ENCODE data around the gene FBXO47. TPM values are rescaled to one million over a fixed set of nuclear protein-coding genes. Genes with fewer than 3 reads are reported as not detected.

FBXO47 gene
- total and polyA plus RNA-seq, 12 donors = not detected

DNA sequence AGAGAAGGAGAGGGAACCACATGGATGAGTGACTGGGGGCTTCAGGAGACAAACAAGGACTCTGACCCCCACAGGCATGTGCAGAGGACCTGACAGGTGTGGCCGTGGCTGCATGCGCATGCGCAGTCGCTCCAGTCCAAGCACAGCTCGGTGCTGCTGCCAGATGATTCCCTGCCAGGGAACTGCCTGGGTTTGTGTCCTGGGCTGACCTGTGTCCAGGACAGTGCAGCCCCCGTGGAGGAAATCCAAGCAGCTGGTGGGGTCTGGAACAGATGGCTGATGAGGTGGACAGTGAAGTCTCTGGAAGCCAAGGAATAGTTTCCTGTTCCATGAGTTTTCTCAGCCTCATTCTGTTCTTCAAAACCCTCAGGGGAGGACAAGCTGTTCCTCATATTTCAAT lies 70.0 kb downstream of the FBXO47 start:
- WGBS, 4 donors = 44 to 64% (median 56%) methylated on average over 1 to 6 of the region's 6 CpGs
- H3K36me3 ChIP-seq (replicated peaks in 1 of 2) = peaks cover 0 to 44% of the 10 kb centered on the region in 2 donors
- peaks cover 43 to 82% of the 10 kb centered on the region in 2 donors for H3K4me1 ChIP-seq (replicated peaks in 1 of 2)
- no peaks in the 10 kb centered on the region for H3K27me3 ChIP-seq
- H3K9me3 ChIP-seq (replicated peaks in 1 of 3) = no peaks in the 10 kb centered on the region
- no peak overlapping the region for H3K4me3 ChIP-seq
- peak overlapping the region in 3 of 5 donors; percentile 34 to 62 (median 49) for H3K27ac ChIP-seq
- no peak for TF ChIP-seq POLR2A (IDR thresholded peaks at IDR 0.05)
- TF ChIP-seq, protein P1, sequence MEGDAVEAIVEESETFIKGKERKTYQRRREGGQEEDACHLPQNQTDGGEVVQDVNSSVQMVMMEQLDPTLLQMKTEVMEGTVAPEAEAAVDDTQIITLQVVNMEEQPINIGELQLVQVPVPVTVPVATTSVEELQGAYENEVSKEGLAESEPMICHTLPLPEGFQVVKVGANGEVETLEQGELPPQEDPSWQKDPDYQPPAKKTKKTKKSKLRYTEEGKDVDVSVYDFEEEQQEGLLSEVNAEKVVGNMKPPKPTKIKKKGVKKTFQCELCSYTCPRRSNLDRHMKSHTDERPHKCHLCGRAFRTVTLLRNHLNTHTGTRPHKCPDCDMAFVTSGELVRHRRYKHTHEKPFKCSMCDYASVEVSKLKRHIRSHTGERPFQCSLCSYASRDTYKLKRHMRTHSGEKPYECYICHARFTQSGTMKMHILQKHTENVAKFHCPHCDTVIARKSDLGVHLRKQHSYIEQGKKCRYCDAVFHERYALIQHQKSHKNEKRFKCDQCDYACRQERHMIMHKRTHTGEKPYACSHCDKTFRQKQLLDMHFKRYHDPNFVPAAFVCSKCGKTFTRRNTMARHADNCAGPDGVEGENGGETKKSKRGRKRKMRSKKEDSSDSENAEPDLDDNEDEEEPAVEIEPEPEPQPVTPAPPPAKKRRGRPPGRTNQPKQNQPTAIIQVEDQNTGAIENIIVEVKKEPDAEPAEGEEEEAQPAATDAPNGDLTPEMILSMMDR (IDR thresholded peaks at IDR 0.05) = no peak
- peak in 3 of 7 donors; percentile 48 to 79 (median 49) for DNase-seq
- intact Hi-C loops (cut with DNase I) = no loop called here

DNA sequence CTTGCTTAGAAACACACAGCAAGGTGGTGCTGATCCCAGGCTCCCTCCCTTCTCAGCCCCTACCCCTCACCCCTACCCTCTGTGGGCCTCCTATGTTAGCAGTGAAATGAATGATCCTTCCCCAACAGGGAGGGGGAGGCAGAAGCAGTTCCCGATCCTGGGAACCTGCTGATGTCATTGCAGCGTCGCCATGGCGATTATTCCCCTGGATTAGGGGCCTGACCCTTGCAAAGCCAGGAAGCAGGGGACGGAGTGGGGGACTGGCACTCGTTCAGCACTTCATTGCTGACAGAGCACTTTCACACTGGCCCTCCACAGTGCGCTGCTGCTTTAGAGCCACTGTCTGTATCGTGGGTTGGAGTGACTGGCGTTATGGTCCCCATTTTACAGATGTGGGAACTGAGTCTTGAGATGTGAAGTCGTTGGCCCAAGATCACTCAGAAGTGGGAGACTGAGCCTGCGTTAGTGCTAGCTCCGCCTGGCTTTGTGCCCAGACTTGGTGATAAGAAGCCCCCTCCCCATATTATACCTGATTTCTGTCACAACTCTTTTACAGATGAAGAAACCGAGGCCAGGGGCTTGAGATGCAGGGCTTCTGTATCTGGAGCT lies 70.8 kb downstream of the FBXO47 start:
- no peak overlapping the region for H3K4me3 ChIP-seq
- peak overlapping the region in 2 of 5 donors; percentile 38 to 49 for H3K27ac ChIP-seq
- intact Hi-C loops (cut with DNase I) = no loop called here
- H3K36me3 ChIP-seq (replicated peaks in 1 of 2) = peaks cover 0 to 51% of the 10 kb centered on the region in 2 donors
- peak in 4 of 7 donors; percentile 38 to 72 (median 48) for DNase-seq
- TF ChIP-seq, protein P1 (IDR thresholded peaks at IDR 0.05) = no peak
- TF ChIP-seq POLR2A (IDR thresholded peaks at IDR 0.05) = no peak
- H3K9me3 ChIP-seq (replicated peaks in 1 of 3) = no peaks in the 10 kb centered on the region
- H3K4me1 ChIP-seq (replicated peaks in 1 of 2) = peaks cover 43 to 80% of the 10 kb centered on the region in 2 donors
- H3K27me3 ChIP-seq = no peaks in the 10 kb centered on the region
- 63 to 76% (median 67%) methylated on average over 13 of the region's 13 CpGs for WGBS, 4 donors

DNA sequence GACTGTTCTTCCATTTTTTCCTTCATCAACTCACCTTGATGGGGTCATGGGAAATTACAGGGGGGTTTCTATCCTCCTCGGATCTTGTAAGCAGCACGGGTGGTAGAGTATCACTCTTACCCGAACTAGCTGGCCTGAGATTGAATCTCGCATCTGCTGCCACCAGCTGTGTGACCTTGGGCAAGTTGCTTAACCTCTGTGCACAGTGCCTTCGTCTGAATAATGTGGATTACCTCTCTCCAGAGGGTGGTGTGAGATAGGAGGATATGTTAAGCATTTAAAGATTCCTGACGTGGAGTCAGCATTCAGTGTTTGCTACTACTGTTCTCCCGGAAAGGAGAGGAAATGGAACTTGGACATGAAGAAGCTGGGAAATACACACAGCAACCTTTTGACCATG lies 72.9 kb downstream of the FBXO47 start:
- WGBS, 4 donors = 16 to 25% (median 18%) methylated on average over 7 of the region's 7 CpGs
- no peak overlapping the region for H3K4me3 ChIP-seq
- peaks cover 0 to 64% of the 10 kb centered on the region in 2 donors for H3K36me3 ChIP-seq (replicated peaks in 1 of 2)
- peak overlapping the region in 3 of 5 donors; percentile 34 to 75 (median 57) for H3K27ac ChIP-seq
- H3K9me3 ChIP-seq (replicated peaks in 1 of 3) = no peaks in the 10 kb centered on the region
- DNase-seq = peak in 6 of 7 donors; percentile 56 to 74 (median 66)
- TF ChIP-seq, protein P1 (IDR thresholded peaks at IDR 0.05) = no peak
- no peak for TF ChIP-seq POLR2A (IDR thresholded peaks at IDR 0.05)
- H3K27me3 ChIP-seq = no peaks in the 10 kb centered on the region
- intact Hi-C loops (cut with DNase I) = no loop called here
- peaks cover 42 to 58% of the 10 kb centered on the region in 2 donors for H3K4me1 ChIP-seq (replicated peaks in 1 of 2)

DNA sequence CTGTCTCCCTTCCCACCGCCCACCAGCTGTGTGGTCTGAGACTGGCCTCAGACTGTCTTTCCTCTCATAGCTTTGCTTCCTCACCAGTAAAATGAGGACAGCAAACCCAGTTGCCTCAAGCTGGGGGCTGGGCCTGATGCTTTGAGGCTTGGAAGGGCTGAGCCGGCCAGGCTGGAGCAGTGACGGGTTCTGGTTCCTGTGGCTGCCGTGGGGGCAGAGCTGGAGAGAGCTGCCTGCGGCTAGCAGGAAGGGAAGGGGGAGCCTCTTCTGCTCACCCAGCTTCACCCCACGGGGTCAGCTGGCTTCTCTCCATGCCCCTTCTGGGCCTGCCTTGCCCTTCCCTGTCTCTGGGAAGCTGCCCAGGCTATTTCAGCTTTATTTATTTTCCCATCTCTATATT lies 73.6 kb downstream of the FBXO47 start:
- peaks cover 35 to 53% of the 10 kb centered on the region in 2 donors for H3K4me1 ChIP-seq (replicated peaks in 1 of 2)
- TF ChIP-seq, protein P1 (IDR thresholded peaks at IDR 0.05) = no peak
- TF ChIP-seq POLR2A (IDR thresholded peaks at IDR 0.05) = no peak
- intact Hi-C loops (cut with DNase I) = no loop called here
- peaks cover 0 to 64% of the 10 kb centered on the region in 2 donors for H3K36me3 ChIP-seq (replicated peaks in 1 of 2)
- H3K9me3 ChIP-seq (replicated peaks in 1 of 3) = no peaks in the 10 kb centered on the region
- peak overlapping the region in 4 of 5 donors; percentile 34 to 75 (median 48) for H3K27ac ChIP-seq
- WGBS, 4 donors = 37 to 57% (median 46%) methylated on average over 1 to 6 of the region's 6 CpGs
- DNase-seq = peak in 5 of 7 donors; percentile 38 to 63 (median 53)
- H3K27me3 ChIP-seq = no peaks in the 10 kb centered on the region
- H3K4me3 ChIP-seq = no peak overlapping the region

All from adrenal gland (tissue), 12 donors.